Activated naive CD8-positive, alpha-beta T cell treated with anti-CD3 and anti-CD28 coated beads, Interleukin-2, amount 10 ng/mL, durations not matched to agents 7 days and 5 days (primary cell): ENCODE measurements around the gene GYG1. TPM values are rescaled to one million over a fixed set of nuclear protein-coding genes. Genes with fewer than 3 reads are reported as not detected.
"Not testable (repeated sequence)": the region's sequence is repeated elsewhere in the genome, so short reads cannot be mapped to it uniquely, and the experiment has no call there.

ENCODE experiments used
- ATAC-seq: fragments of 150-1000 bp; cut with Tn5 transposase; one replicate; pipeline ENCODE4 v1.10.0; 2021; ENCODE audit warnings: low read depth, moderate library complexity
- POLR2A ChIA-PET: fragments of 350-600 bp; sonication (Branson Sonifier 250); formaldehyde crosslinking; loops from one replicate; lab custom pipeline; 2021; ENCODE audit warnings: antibody characterized with exemption; lab: Charles Lee
- DNase-seq: peaks from one replicate; pipeline ENCODE4 v3.0.0; 2021
- H3K27ac Mint-ChIP-seq: one replicate; pipeline ENCODE4 v1.8.0; 2022; ENCODE audit warnings: mild to moderate bottlenecking, mixed read lengths
- H3K27me3 Mint-ChIP-seq: one replicate; pipeline ENCODE4 v1.8.0; 2022; ENCODE audit warnings: mild to moderate bottlenecking, moderate library complexity, mixed read lengths
- H3K36me3 Mint-ChIP-seq: one replicate; pipeline ENCODE4 v1.8.0; 2021; ENCODE audit warnings: mild to moderate bottlenecking, mixed read lengths
- H3K4me1 Mint-ChIP-seq: one replicate; pipeline ENCODE4 v1.8.0; 2021; ENCODE audit warnings: mixed read lengths
- H3K4me3 Mint-ChIP-seq: one replicate; pipeline ENCODE4 v1.8.0; 2022; ENCODE audit warnings: mild to moderate bottlenecking, moderate library complexity, mixed read lengths
- H3K9me3 Mint-ChIP-seq: one replicate; pipeline ENCODE4 v1.8.0; 2021; ENCODE audit warnings: mixed read lengths
- total RNA-seq, 2 experiments: library from RNA; stranded (reverse); gene quantifications; one replicate each; pipeline ENCODE4 v1.2.3, GENCODE V29; 2021

The GYG1 gene
- total RNA-seq, 2 experiments from 2014 or later: 48.6 to 49.3 TPM

- Mint-ChIP-seq H3K36me3 (no peaks in the 10 kb centered on the region), H3K4me3 (no peak overlapping the region), H3K9me3 (no peaks in the 10 kb centered on the region), H3K27me3 (peaks cover 24% of the 10 kb centered on the region), H3K4me1 (no peaks in the 10 kb centered on the region), H3K27ac (no peak overlapping the region)
- POLR2A ChIA-PET: no interaction called here
- ATAC-seq (no peak), DNase-seq (no peak)
Observed at GRCh38 chr3:148964809-148965208, 26.5 kb upstream of the GYG1 start.

- H3K4me3 Mint-ChIP-seq: no peak overlapping the region
- ATAC-seq (no peak), DNase-seq (no peak)
- H3K4me1 Mint-ChIP-seq: no peaks in the 10 kb centered on the region
- no peaks in the 10 kb centered on the region for H3K36me3 Mint-ChIP-seq
- H3K27me3 Mint-ChIP-seq: peaks cover 14% of the 10 kb centered on the region
- POLR2A ChIA-PET: no interaction called here
- no peaks in the 10 kb centered on the region for H3K9me3 Mint-ChIP-seq
- H3K27ac Mint-ChIP-seq: no peak overlapping the region
Observed at GRCh38 chr3:148968321-148968720, 23.0 kb upstream of the GYG1 start.

- no peak overlapping the region for H3K4me3 Mint-ChIP-seq
- no peaks in the 10 kb centered on the region for H3K9me3 Mint-ChIP-seq
- peaks cover 10% of the 10 kb centered on the region for H3K27me3 Mint-ChIP-seq
- H3K27ac Mint-ChIP-seq: no peak overlapping the region
- POLR2A ChIA-PET: no interaction called here
- peaks cover 3% of the 10 kb centered on the region for H3K4me1 Mint-ChIP-seq
- no peaks in the 10 kb centered on the region for H3K36me3 Mint-ChIP-seq
- ATAC-seq (no peak), DNase-seq (no peak)
Observed at GRCh38 chr3:148970271-148970670, 21.1 kb upstream of the GYG1 start.

GRCh38 chr3:148971401-148972163 is 19.8 kb upstream of the GYG1 start:
- POLR2A ChIA-PET: no interaction called here
- Mint-ChIP-seq H3K27me3 (peaks cover 10% of the 10 kb centered on the region), H3K27ac (no peak overlapping the region), H3K4me3 (no peak overlapping the region), H3K9me3 (no peaks in the 10 kb centered on the region), H3K4me1 (peaks cover 3% of the 10 kb centered on the region), H3K36me3 (peaks cover under 1% of the 10 kb centered on the region)
- ATAC-seq (no peak), DNase-seq (no peak)

- Mint-ChIP-seq H3K4me3 (peak overlapping the region; percentile 36), H3K4me1 (peaks cover 3% of the 10 kb centered on the region), H3K36me3 (peaks cover 4% of the 10 kb centered on the region), H3K9me3 (peaks cover 2% of the 10 kb centered on the region), H3K27ac (no peak overlapping the region), H3K27me3 (peaks cover 12% of the 10 kb centered on the region)
- DNase-seq (no peak), ATAC-seq (no peak)
- POLR2A ChIA-PET: no interaction called here
Observed at GRCh38 chr3:148974726-148975125, 16.6 kb upstream of the GYG1 start.

GRCh38 chr3:148975248-148975647 is 16.1 kb upstream of the GYG1 start:
- POLR2A ChIA-PET: no interaction called here
- no peak for DNase-seq
- H3K4me3 Mint-ChIP-seq: peak overlapping the region; percentile 36

GRCh38 chr3:148975696-148976095 is 15.6 kb upstream of the GYG1 start:
- Mint-ChIP-seq H3K4me3 (no peak overlapping the region), H3K27ac (no peak overlapping the region), H3K4me1 (peaks cover 3% of the 10 kb centered on the region), H3K36me3 (peaks cover 4% of the 10 kb centered on the region), H3K27me3 (peaks cover 14% of the 10 kb centered on the region), H3K9me3 (peaks cover 2% of the 10 kb centered on the region)
- ATAC-seq (no peak), DNase-seq (no peak)
- POLR2A ChIA-PET: no interaction called here

More at GRCh38 chr3:148975248-148975647, 16.1 kb upstream of the GYG1 start:
- H3K27ac Mint-ChIP-seq: no peak overlapping the region
- H3K27me3 Mint-ChIP-seq: peaks cover 12% of the 10 kb centered on the region
- H3K9me3 Mint-ChIP-seq: peaks cover 2% of the 10 kb centered on the region
- peaks cover 3% of the 10 kb centered on the region for H3K4me1 Mint-ChIP-seq
- ATAC-seq: no peak
- H3K36me3 Mint-ChIP-seq: peaks cover 4% of the 10 kb centered on the region

GRCh38 chr3:148981273-148981672 is 10.1 kb upstream of the GYG1 start:
- Mint-ChIP-seq H3K9me3 (peaks cover 2% of the 10 kb centered on the region), H3K36me3 (peaks cover 4% of the 10 kb centered on the region), H3K4me3 (no peak overlapping the region), H3K27me3 (peaks cover 27% of the 10 kb centered on the region), H3K27ac (no peak overlapping the region), H3K4me1 (no peaks in the 10 kb centered on the region)
- POLR2A ChIA-PET: no interaction called here
- no peak for ATAC-seq
- DNase-seq: no peak

GRCh38 chr3:148987551-148987950 is 3.8 kb upstream of the GYG1 start:
- H3K27ac Mint-ChIP-seq, ATAC-seq, H3K36me3 Mint-ChIP-seq, H3K9me3 Mint-ChIP-seq, POLR2A ChIA-PET, H3K4me3 Mint-ChIP-seq, DNase-seq: not testable (repeated sequence)
- H3K4me1 Mint-ChIP-seq: peaks cover 10% of the 10 kb centered on the region
- peaks cover 11% of the 10 kb centered on the region for H3K27me3 Mint-ChIP-seq

GRCh38 chr3:148990236-148990635 is 1.1 kb upstream of the GYG1 start:
- Mint-ChIP-seq H3K9me3 (no peaks in the 10 kb centered on the region), H3K4me1 (peaks cover 23% of the 10 kb centered on the region), H3K27me3 (no peaks in the 10 kb centered on the region), H3K36me3 (peaks cover 16% of the 10 kb centered on the region), H3K27ac (peak overlapping the region; percentile 75), H3K4me3 (peak overlapping the region; percentile 80)
- POLR2A ChIA-PET: interaction anchor here (1.5 to 2.7 kb wide), 4 partner anchors 9 to 54 kb away, joined by 3 to 18 read pairs (median 13); no protein-coding TSS in a partner anchor
- ATAC-seq (no peak), DNase-seq (no peak)

GRCh38 chr3:148992027-148992634 is 791 bp downstream of the GYG1 start:
- POLR2A ChIA-PET: interaction anchor here (0.7 to 2.7 kb wide), 8 partner anchors 9 to 137 kb away, joined by 3 to 18 read pairs (median 6); partner anchors contain the start of genes HLTF and HPS3
- no peaks in the 10 kb centered on the region for H3K27me3 Mint-ChIP-seq
- DNase-seq (no peak), ATAC-seq (peak; percentile 30)
- H3K36me3 Mint-ChIP-seq: peaks cover 33% of the 10 kb centered on the region
- no peaks in the 10 kb centered on the region for H3K9me3 Mint-ChIP-seq
- peaks cover 27% of the 10 kb centered on the region for H3K4me1 Mint-ChIP-seq
- peak overlapping the region; percentile 83 for H3K4me3 Mint-ChIP-seq
- peak overlapping the region; percentile 69 for H3K27ac Mint-ChIP-seq

- Mint-ChIP-seq H3K4me3 (peak overlapping the region; percentile 83), H3K4me1 (peaks cover 27% of the 10 kb centered on the region), H3K36me3 (peaks cover 33% of the 10 kb centered on the region), H3K27me3 (no peaks in the 10 kb centered on the region), H3K9me3 (no peaks in the 10 kb centered on the region), H3K27ac (peak overlapping the region; percentile 69)
- DNase-seq: no peak
- POLR2A ChIA-PET: interaction anchor here (0.7 to 2.7 kb wide), 6 partner anchors 9 to 93 kb away, joined by 3 to 18 read pairs (median 10); partner anchors contain the start of gene HLTF
- ATAC-seq: no peak
Observed at GRCh38 chr3:148992635-148993255, 1.4 kb downstream of the GYG1 start.

GRCh38 chr3:148997623-148998022 is 6.3 kb downstream of the GYG1 start:
- POLR2A ChIA-PET: interaction anchor here (1.7 to 2.6 kb wide), 3 partner anchors 9 to 88 kb away, joined by 4 to 12 read pairs (median 5); partner anchors contain the start of gene HLTF
- H3K9me3 Mint-ChIP-seq: no peaks in the 10 kb centered on the region
- no peaks in the 10 kb centered on the region for H3K27me3 Mint-ChIP-seq
- H3K4me3 Mint-ChIP-seq: no peak overlapping the region
- ATAC-seq (no peak), DNase-seq (no peak)
- peaks cover 45% of the 10 kb centered on the region for H3K4me1 Mint-ChIP-seq
- H3K36me3 Mint-ChIP-seq: peaks cover 54% of the 10 kb centered on the region
- no peak overlapping the region for H3K27ac Mint-ChIP-seq
